Osteoblast (primary cell): ENCODE measurements around the gene TAS2R1. TPM values are rescaled to one million over a fixed set of nuclear protein-coding genes. Genes with fewer than 3 reads are reported as not detected.

ENCODE experiments used
- DNase-seq: peaks from one replicate; pipeline ENCODE4 v3.0.0; 2011; ENCODE audit warnings: low spot score, mixed read lengths; ENCODE audit not compliant: insufficient read length; ENCODE audit errors: missing footprints
- H2AFZ ChIP-seq: 2 replicates; pipeline ENCODE4 v1.6.0; 2011; ENCODE audit warnings: mild to moderate bottlenecking, low read length
- H3K27ac ChIP-seq: 2 replicates; pipeline ENCODE4 v1.5.1; 2011; ENCODE audit warnings: mild to moderate bottlenecking, low read depth, low read length, moderate library complexity
- H3K27me3 ChIP-seq: 2 replicates; pipeline ENCODE4 v1.6.0; 2012; ENCODE audit warnings: mild to moderate bottlenecking, control low read depth, inconsistent platforms, low read length, moderate library complexity; ENCODE audit not compliant: insufficient read depth
- H3K36me3 ChIP-seq: 2 replicates; pipeline ENCODE4 v1.5.1; 2011; ENCODE audit warnings: mild to moderate bottlenecking, low read length, control low read depth, moderate library complexity; ENCODE audit not compliant: insufficient read depth
- H3K4me1 ChIP-seq: 2 replicates; pipeline ENCODE4 v1.5.1; 2011; ENCODE audit warnings: mild to moderate bottlenecking, low read length, control low read depth, moderate library complexity; ENCODE audit not compliant: insufficient read depth
- H3K4me2 ChIP-seq: 2 replicates; pipeline ENCODE4 v1.6.0; 2011; ENCODE audit warnings: mild to moderate bottlenecking, low read length; ENCODE audit not compliant: insufficient read depth
- H3K4me3 ChIP-seq: fragments of 200-600 bp; sonication (generic); 3 replicates; pipeline ENCODE4 v1.5.1; 2012; ENCODE audit warnings: mild to moderate bottlenecking, low read length, inconsistent platforms; ENCODE audit not compliant: insufficient read depth
- H3K79me2 ChIP-seq: 2 replicates; pipeline ENCODE4 v1.6.0; 2012; ENCODE audit warnings: mild to moderate bottlenecking, low read length, control low read depth, inconsistent platforms; ENCODE audit not compliant: insufficient read depth
- H3K9me3 ChIP-seq: 2 replicates; pipeline ENCODE4 v1.5.1; 2011; ENCODE audit warnings: low read depth, low read length, control low read depth
- H4K20me1 ChIP-seq: 2 replicates; pipeline ENCODE4 v1.6.0; 2012; ENCODE audit warnings: mild to moderate bottlenecking, low read length, control low read depth; ENCODE audit not compliant: insufficient read depth
- CTCF ChIP-seq: IDR thresholded peaks from 2 replicates; pipeline ENCODE4 v1.5.1; 2011; ENCODE audit warnings: mild to moderate bottlenecking, low read depth, low read length, moderate library complexity; ENCODE audit errors: extremely low read depth
- total RNA-seq: library from RNA; depleted of rRNA; stranded (reverse); fragments of >200 nt; gene quantifications from 2 replicates; pipeline ENCODE4 v1.2.3, GENCODE V29; 2012

TAS2R1 gene
- not detected in 2 replicates for total RNA-seq

DNA sequence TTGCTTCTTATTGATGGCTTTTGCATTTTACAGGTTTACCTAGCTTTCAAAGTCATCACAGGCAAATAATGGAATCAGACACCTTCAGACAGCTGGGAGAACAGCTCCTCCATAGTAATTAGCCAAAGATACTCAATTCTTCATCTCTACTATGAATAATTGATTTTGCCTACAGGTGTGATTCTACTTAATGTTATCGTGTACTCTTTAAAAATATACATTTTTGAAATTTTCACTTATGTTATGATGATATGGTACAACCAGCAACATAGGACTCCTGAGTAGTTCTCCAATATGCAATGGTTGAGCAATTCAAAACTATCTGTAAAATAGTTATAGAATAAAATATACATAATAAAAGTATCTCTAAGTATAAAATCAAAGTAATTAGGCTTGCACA is at the start of gene TAS2R1:
TAS2R1 (minus strand) TSS at position 101 of the 400 bp plus-strand sequence. CDS start 319 bp downstream, outside the sequence.
- Histone ChIP-seq H3K4me2 (no peak within 1 kb of the TSS), H2AFZ (no peak within 1 kb of the TSS), H3K4me1 (no peaks in the 10 kb centered on the region), H3K4me3 (no peak within 1 kb of the TSS), H4K20me1 (no peaks in the 10 kb centered on the region), H3K27me3 (peaks cover 3% of the 10 kb centered on the region), H3K36me3 (no peaks in the 10 kb centered on the region), H3K27ac (no peak within 1 kb of the TSS), H3K9me3 (no peaks in the 10 kb centered on the region), H3K79me2 (no peaks in the 10 kb centered on the region)
- no peak for DNase-seq
- TF ChIP-seq CTCF, result no peak

- H3K9me3 ChIP-seq, result no peaks in the 10 kb centered on the region
- H2AFZ ChIP-seq, result no peak overlapping the region
- TF ChIP-seq CTCF, result no peak
- no peak for DNase-seq
- H3K79me2 ChIP-seq, result no peaks in the 10 kb centered on the region
- H4K20me1 ChIP-seq, result no peaks in the 10 kb centered on the region
- H3K27ac ChIP-seq, result no peak overlapping the region
- H3K4me1 ChIP-seq, result no peaks in the 10 kb centered on the region
- no peak overlapping the region for H3K4me2 ChIP-seq
- H3K4me3 ChIP-seq, result no peak overlapping the region
- no peaks in the 10 kb centered on the region for H3K27me3 ChIP-seq
- H3K36me3 ChIP-seq, result no peaks in the 10 kb centered on the region
Measured at GRCh38 chr5:9670371-9670770, 40.2 kb upstream of the TAS2R1 start.

GRCh38 chr5:9667906-9668305 is 37.8 kb upstream of the TAS2R1 start:
- DNase-seq, result no peak
- Histone ChIP-seq H2AFZ (no peak overlapping the region), H4K20me1 (no peaks in the 10 kb centered on the region), H3K36me3 (no peaks in the 10 kb centered on the region), H3K4me2 (no peak overlapping the region), H3K4me3 (no peak overlapping the region), H3K4me1 (no peaks in the 10 kb centered on the region), H3K79me2 (no peaks in the 10 kb centered on the region), H3K9me3 (no peaks in the 10 kb centered on the region), H3K27me3 (peaks cover 7% of the 10 kb centered on the region), H3K27ac (no peak overlapping the region)
- no peak for TF ChIP-seq CTCF

GRCh38 chr5:9663891-9664290 is 33.7 kb upstream of the TAS2R1 start:
- Histone ChIP-seq H3K27me3 (peaks cover 16% of the 10 kb centered on the region), H4K20me1 (no peaks in the 10 kb centered on the region), H3K4me3 (no peak overlapping the region), H3K4me1 (no peaks in the 10 kb centered on the region), H3K36me3 (no peaks in the 10 kb centered on the region), H3K27ac (no peak overlapping the region), H3K4me2 (no peak overlapping the region), H3K9me3 (no peaks in the 10 kb centered on the region), H2AFZ (no peak overlapping the region), H3K79me2 (no peaks in the 10 kb centered on the region)
- no peak for TF ChIP-seq CTCF
- no peak for DNase-seq
